GM10847 (cell line): Measurements from ENCODE around the gene CIB2.

Experiments
- POLR2A ChIP-seq: IDR thresholded peaks from 2 replicates; pipeline ENCODE4 v1.6.1; 2011; ENCODE audit not compliant: insufficient read length; ENCODE audit errors: extremely low read depth

Gene CIB2

GRCh38 chr15:78071383-78071782 is 59.9 kb downstream of the CIB2 start:
- TF ChIP-seq POLR2A = no peak

- no peak for TF ChIP-seq POLR2A
Measured at GRCh38 chr15:78070049-78070700, 61.1 kb downstream of the CIB2 start.

- TF ChIP-seq POLR2A = no peak
Measured at GRCh38 chr15:78069462-78070029, 61.7 kb downstream of the CIB2 start.

- TF ChIP-seq POLR2A = no peak
Measured at GRCh38 chr15:78069052-78069414, 62.2 kb downstream of the CIB2 start.

- TF ChIP-seq POLR2A = no peak
Measured at GRCh38 chr15:78067328-78068228, 63.7 kb downstream of the CIB2 start.

- no peak for TF ChIP-seq POLR2A
Measured at GRCh38 chr15:78065973-78066946, 65.0 kb downstream of the CIB2 start.

- no peak for TF ChIP-seq POLR2A
Measured at GRCh38 chr15:78065284-78065872, 65.9 kb downstream of the CIB2 start.

GRCh38 chr15:78064544-78064943 is 66.7 kb downstream of the CIB2 start:
- no peak for TF ChIP-seq POLR2A

- TF ChIP-seq POLR2A = no peak
Measured at GRCh38 chr15:78063970-78064385, 67.3 kb downstream of the CIB2 start.

- no peak for TF ChIP-seq POLR2A
Measured at GRCh38 chr15:78063217-78063616, 68.0 kb downstream of the CIB2 start.

GRCh38 chr15:78061963-78062427 is 69.2 kb downstream of the CIB2 start:
- TF ChIP-seq POLR2A = no peak

GRCh38 chr15:78060232-78060631 is 71.0 kb downstream of the CIB2 start:
- no peak for TF ChIP-seq POLR2A

- TF ChIP-seq POLR2A = no peak
Measured at GRCh38 chr15:78059110-78059839, 72.0 kb downstream of the CIB2 start.
